ENCODE results near the gene ENHO. TPM values are rescaled to one million over a fixed set of nuclear protein-coding genes. Genes with fewer than 3 reads are reported as not detected.
A peak's percentile ranks its signal among the peaks of the same experiment; 100 is the strongest.

Gene ENHO
- total RNA-seq, 4 donors from 2014 or later, result 0.65 to 4.0 (median 2.7) TPM

GRCh38 chr9:34526026-34526425, 3.2 kb upstream of the ENHO start:
- no peak for TF ChIP-seq POLR2AphosphoS5 (IDR thresholded peaks at IDR 0.05)
- WGBS, result 82% methylated on average over 2 of the region's 2 CpGs
- H3K9me3 ChIP-seq, result no peaks in the 10 kb centered on the region
- peaks cover 14% of the 10 kb centered on the region for H3K4me1 ChIP-seq
- H3K27ac ChIP-seq, result no peak overlapping the region
- DNase-seq (ENCODE audit: low spot score in 2 of 2), result no peak
- H3K4me3 ChIP-seq, result no peak overlapping the region
- H3K27me3 ChIP-seq, result no peaks in the 10 kb centered on the region
- H3K36me3 ChIP-seq, result no peaks in the 10 kb centered on the region

- WGBS, result 78% methylated on average over 3 of the region's 3 CpGs
- H3K27me3 ChIP-seq, result no peaks in the 10 kb centered on the region
- H3K9me3 ChIP-seq, result no peaks in the 10 kb centered on the region
- H3K36me3 ChIP-seq, result no peaks in the 10 kb centered on the region
- H3K4me3 ChIP-seq, result no peak overlapping the region
- TF ChIP-seq EP300 (IDR thresholded peaks at IDR 0.05) (no peak), CTCF (IDR thresholded peaks at IDR 0.05) (no peak), POLR2A (IDR thresholded peaks at IDR 0.05) (no peak), POLR2AphosphoS5 (IDR thresholded peaks at IDR 0.05) (no peak)
- no peak for DNase-seq (ENCODE audit: low spot score in 2 of 2)
- peaks cover 14% of the 10 kb centered on the region for H3K4me1 ChIP-seq
- no peak overlapping the region for H3K27ac ChIP-seq
Observed at GRCh38 chr9:34524349-34524748, 1.6 kb upstream of the ENHO start.

- peaks cover 24% of the 10 kb centered on the region for H3K4me1 ChIP-seq
- H3K36me3 ChIP-seq, result no peaks in the 10 kb centered on the region
- no peaks in the 10 kb centered on the region for H3K27me3 ChIP-seq
- no peaks in the 10 kb centered on the region for H3K9me3 ChIP-seq
- H3K4me3 ChIP-seq, result peak overlapping the region; percentile 61
- WGBS, result 21% methylated on average over 14 of the region's 31 CpGs
- TF ChIP-seq CTCF (IDR thresholded peaks at IDR 0.05) (no peak), POLR2A (IDR thresholded peaks at IDR 0.05) (no peak), POLR2AphosphoS5 (IDR thresholded peaks at IDR 0.05) (no peak), EP300 (IDR thresholded peaks at IDR 0.05) (no peak)
- H3K27ac ChIP-seq, result no peak overlapping the region
- no peak for DNase-seq (ENCODE audit: low spot score in 2 of 2)
Observed at GRCh38 chr9:34522091-34522887, 501 bp downstream of the ENHO start.

GRCh38 chr9:34521406-34522045, 1.3 kb downstream of the ENHO start:
- no peaks in the 10 kb centered on the region for H3K27me3 ChIP-seq
- peaks cover 24% of the 10 kb centered on the region for H3K4me1 ChIP-seq
- no peaks in the 10 kb centered on the region for H3K9me3 ChIP-seq
- H3K36me3 ChIP-seq, result no peaks in the 10 kb centered on the region
- TF ChIP-seq POLR2AphosphoS5 (IDR thresholded peaks at IDR 0.05) (no peak), CTCF (IDR thresholded peaks at IDR 0.05) (no peak), EP300 (IDR thresholded peaks at IDR 0.05) (no peak), POLR2A (IDR thresholded peaks at IDR 0.05) (no peak)
- no peak overlapping the region for H3K4me3 ChIP-seq
- WGBS, result 96% methylated on average over 3 of the region's 11 CpGs
- no peak for DNase-seq (ENCODE audit: low spot score in 2 of 2)
- no peak overlapping the region for H3K27ac ChIP-seq

GRCh38 chr9:34520505-34521385, 2.0 kb downstream of the ENHO start:
- TF ChIP-seq CTCF (IDR thresholded peaks at IDR 0.05) (no peak), POLR2A (IDR thresholded peaks at IDR 0.05) (no peak), EP300 (IDR thresholded peaks at IDR 0.05) (no peak), POLR2AphosphoS5 (IDR thresholded peaks at IDR 0.05) (no peak)
- peaks cover 24% of the 10 kb centered on the region for H3K4me1 ChIP-seq
- 84% methylated on average over 3 of the region's 6 CpGs for WGBS
- H3K36me3 ChIP-seq, result no peaks in the 10 kb centered on the region
- H3K27me3 ChIP-seq, result no peaks in the 10 kb centered on the region
- H3K27ac ChIP-seq, result no peak overlapping the region
- H3K4me3 ChIP-seq, result no peak overlapping the region
- DNase-seq (ENCODE audit: low spot score in 2 of 2), result no peak
- H3K9me3 ChIP-seq, result no peaks in the 10 kb centered on the region

Data from suprapubic skin (tissue), 4 donors.